ENCODE measurements around the gene COL4A5. TPM values are rescaled to one million over a fixed set of nuclear protein-coding genes. Genes with fewer than 3 reads are reported as not detected.

COL4A5 gene
- total and polyA plus RNA-seq, 12 donors, result 5.1 to 13.5 (median 10.8) TPM

DNA sequence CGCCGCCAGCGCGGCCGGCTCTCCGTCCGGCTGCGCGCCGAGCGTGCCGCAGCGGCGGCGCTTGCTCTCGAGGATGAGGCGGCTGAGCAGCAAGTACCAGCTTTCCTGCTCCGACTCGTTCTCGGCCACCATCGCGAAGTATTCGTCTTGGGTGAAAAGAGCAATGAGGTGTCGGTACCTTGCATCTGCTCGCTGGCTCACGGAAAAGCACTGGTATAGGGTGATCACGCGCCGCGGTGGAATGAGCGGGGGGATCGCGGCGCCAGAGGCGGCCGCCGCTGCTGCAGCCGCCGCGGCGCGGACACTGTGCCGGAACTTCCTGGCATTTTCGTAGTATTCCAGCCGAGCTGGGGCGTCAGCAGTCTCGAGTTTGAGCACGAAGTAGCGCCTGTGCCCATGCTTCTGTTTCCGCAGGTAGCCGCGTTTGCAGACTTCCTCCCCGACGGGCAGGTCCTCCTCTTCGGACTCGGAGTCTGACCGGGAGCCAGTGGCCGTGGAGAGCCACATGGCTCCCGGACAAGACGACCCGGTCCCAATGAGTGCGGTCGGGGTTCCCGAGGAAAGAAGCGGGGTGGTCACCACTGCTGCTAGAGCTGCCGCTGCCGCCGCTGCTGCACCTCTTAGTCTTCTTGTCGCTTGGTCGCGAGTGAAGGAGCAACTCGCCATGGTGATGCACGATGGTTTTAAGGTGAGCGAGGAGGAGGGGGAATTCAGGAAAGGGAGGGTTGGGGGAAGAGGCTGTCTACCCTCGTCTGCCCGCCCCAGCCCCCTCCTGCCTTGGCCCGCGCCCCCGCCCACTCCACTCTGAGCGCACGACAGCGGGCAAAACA, 296.3 kb downstream of the COL4A5 start:
- no peaks in the 10 kb centered on the region for H3K9me3 ChIP-seq
- ATAC-seq, result peak in 2 of 8 donors; percentile 11 to 30
- 1 to 2% methylated on average over 74 to 82 of the region's 82 CpGs for WGBS, 2 donors
- intact Hi-C loops (cut with DNase I), result no loop called here
- H3K36me3 ChIP-seq, result no peaks in the 10 kb centered on the region
- peak overlapping the region in 8 of 10 donors; percentile 27 to 47 (median 34) for H3K4me3 ChIP-seq
- DNase-seq, result no peak
- no peak overlapping the region for H3K27ac ChIP-seq
- peaks cover 0 to 100% (median 82%) of the 10 kb centered on the region in 7 donors for H3K27me3 ChIP-seq
- TF ChIP-seq, protein P1, sequence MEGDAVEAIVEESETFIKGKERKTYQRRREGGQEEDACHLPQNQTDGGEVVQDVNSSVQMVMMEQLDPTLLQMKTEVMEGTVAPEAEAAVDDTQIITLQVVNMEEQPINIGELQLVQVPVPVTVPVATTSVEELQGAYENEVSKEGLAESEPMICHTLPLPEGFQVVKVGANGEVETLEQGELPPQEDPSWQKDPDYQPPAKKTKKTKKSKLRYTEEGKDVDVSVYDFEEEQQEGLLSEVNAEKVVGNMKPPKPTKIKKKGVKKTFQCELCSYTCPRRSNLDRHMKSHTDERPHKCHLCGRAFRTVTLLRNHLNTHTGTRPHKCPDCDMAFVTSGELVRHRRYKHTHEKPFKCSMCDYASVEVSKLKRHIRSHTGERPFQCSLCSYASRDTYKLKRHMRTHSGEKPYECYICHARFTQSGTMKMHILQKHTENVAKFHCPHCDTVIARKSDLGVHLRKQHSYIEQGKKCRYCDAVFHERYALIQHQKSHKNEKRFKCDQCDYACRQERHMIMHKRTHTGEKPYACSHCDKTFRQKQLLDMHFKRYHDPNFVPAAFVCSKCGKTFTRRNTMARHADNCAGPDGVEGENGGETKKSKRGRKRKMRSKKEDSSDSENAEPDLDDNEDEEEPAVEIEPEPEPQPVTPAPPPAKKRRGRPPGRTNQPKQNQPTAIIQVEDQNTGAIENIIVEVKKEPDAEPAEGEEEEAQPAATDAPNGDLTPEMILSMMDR (IDR thresholded peaks at IDR 0.05), result no peak
- H3K4me1 ChIP-seq, result peaks cover 0 to 13% (median 0%) of the 10 kb centered on the region in 9 donors

DNA sequence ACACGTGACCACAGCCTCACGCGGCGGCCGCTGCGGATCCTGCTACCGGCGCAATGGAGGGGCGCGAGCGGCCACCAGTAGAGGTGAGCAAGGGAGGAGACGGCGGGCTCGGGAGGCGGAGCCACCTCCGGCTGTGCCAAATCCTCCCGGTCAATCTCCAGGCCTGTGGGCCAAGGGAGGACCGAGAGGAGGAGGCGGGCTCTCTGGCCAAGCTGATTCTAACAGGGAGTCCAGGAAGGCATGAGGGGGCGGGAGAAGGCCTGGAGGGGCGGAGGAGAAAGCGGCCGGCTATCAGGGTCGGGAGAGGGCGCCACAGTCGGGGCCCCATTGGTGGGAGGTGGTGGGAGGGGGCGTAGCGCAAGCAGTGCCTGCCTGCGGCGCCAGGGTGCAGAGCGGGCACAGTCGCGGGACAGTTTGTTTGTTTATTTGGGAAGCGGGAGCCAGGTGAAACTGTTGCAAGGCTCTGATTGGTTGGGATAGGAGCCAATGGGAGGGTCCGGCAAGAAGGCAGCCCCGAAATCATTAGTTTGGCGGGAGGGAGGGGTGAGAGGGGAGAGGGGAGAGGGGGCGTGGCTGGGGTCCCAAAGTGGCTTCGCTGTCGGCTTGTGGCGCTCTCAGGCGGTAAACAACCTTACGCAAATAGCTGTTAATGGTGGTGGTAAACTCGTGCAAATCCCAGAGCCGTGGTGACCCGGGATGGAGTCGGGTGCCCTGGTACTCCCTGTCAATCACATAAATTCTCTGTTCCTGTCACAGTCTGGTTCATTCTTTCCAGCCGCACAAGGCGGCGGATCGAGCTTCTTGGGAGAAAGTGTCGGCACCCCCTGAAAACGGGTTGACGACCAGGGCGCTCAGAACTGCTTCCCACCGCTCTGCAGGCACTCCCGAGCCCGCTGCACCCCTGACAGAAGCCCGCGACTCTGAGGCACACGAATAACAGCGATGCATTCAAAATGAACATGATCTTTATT, 297.2 kb downstream of the COL4A5 start, which contains the start of gene IRS4:
TSS of gene IRS4 (minus strand) at position 55 of the 971 bp plus-strand sequence.
- ATAC-seq, result peak in 1 of 8 donors; percentile 31
- 1 to 2% methylated on average over 40 to 61 of the region's 62 CpGs for WGBS, 2 donors
- H3K27me3 ChIP-seq, result peaks cover 0 to 100% (median 73%) of the 10 kb centered on the region in 7 donors
- peak within 1 kb of the TSS in 8 of 10 donors; percentile 27 to 47 (median 34) for H3K4me3 ChIP-seq
- TF ChIP-seq, protein P1 (IDR thresholded peaks at IDR 0.05), result no peak
- no peak for DNase-seq
- no peak within 1 kb of the TSS for H3K27ac ChIP-seq
- peaks cover 0 to 13% (median 0%) of the 10 kb centered on the region in 9 donors for H3K4me1 ChIP-seq
- H3K9me3 ChIP-seq, result no peaks in the 10 kb centered on the region
- intact Hi-C loops (cut with DNase I), result no loop called here
- H3K36me3 ChIP-seq, result no peaks in the 10 kb centered on the region

DNA sequence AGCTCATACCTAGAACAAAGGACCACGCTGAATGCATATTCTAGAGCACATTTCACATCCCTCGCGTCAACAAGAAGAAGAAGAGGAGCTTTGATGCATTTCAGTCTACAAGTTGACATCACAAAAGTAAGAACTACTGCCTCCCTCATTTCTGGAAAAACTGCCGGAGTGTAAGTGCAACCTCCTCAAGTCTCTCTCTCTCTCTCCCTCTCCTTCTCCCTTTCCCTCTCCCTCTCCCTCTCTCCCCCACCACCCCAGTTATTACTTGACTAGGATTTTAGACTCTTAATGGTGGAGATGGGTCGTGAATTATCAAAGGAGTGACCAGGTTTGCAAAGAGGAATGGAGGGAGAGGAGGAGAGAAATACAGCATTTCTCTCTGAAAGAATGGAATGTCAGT, 298.1 kb downstream of the COL4A5 start:
- Histone ChIP-seq H3K27ac (no peak overlapping the region), H3K36me3 (no peaks in the 10 kb centered on the region), H3K27me3 (peaks cover 0 to 99% (median 64%) of the 10 kb centered on the region in 7 donors), H3K9me3 (no peaks in the 10 kb centered on the region), H3K4me1 (peaks cover 0 to 13% (median 0%) of the 10 kb centered on the region in 9 donors), H3K4me3 (no peak overlapping the region)
- whole genome bisulfite sequencing, 2 donors, result 22 to 37% methylated on average over 5 of the region's 5 CpGs
- TF ChIP-seq, protein P1 (IDR thresholded peaks at IDR 0.05), result no peak
- intact Hi-C loops (cut with DNase I), result no loop called here
- DNase-seq (no peak), ATAC-seq (no peak)

DNA sequence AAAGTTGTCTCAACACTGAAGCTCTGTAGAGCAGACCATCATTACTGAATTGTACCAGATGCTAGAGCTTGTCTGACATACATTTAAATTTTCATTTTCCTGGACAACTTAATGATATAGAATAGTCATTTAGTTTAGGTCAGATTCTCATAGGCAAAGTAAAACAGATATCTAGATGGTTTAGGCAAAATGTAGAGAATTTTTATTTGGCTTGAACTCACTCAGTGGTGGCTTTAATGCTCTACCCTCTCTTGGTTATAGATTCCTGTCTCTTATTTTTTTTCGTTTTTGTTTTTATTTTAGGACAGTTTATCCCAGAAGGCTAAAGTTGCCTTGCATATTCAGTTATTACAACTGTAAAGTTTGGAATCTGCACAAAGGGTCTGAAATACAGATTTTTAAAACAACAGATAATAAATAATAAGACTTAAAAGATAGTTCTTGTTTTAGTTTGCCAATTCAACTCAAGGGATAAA, 300.7 kb downstream of the COL4A5 start:
- TF ChIP-seq, protein P1 (IDR thresholded peaks at IDR 0.05), result no peak
- no peak for DNase-seq
- no peak overlapping the region for H3K4me3 ChIP-seq
- no peaks in the 10 kb centered on the region for H3K36me3 ChIP-seq
- peaks cover 0 to 13% (median 0%) of the 10 kb centered on the region in 9 donors for H3K4me1 ChIP-seq
- H3K27ac ChIP-seq, result no peak overlapping the region
- intact Hi-C loops (cut with DNase I), result no loop called here
- peaks cover 0 to 76% (median 41%) of the 10 kb centered on the region in 7 donors for H3K27me3 ChIP-seq
- ATAC-seq, result no peak
- WGBS, 2 donors, result 70 to 73% methylated on average over 1 of the region's 1 CpG
- H3K9me3 ChIP-seq, result no peaks in the 10 kb centered on the region

Measured in heart right ventricle (tissue), 16 donors.